Esophagus muscularis mucosa (tissue), 4 donors: Measurements from ENCODE around the gene NHEJ1.

ENCODE experiments used
- EP300 ChIP-seq: sonication (generic); formaldehyde crosslinking; IDR thresholded peaks from one replicate; pipeline ENCODE4 v1.6.1; 2017; ENCODE audit warnings: antibody characterized with exemption
- POLR2A ChIP-seq: fragments of 450-650 bp; IDR thresholded peaks from one replicate; pipeline ENCODE4 v1.6.1; 2017; ENCODE audit warnings: antibody characterized with exemption, moderate library complexity, mild to moderate bottlenecking, low read depth
- POLR2AphosphoS5 ChIP-seq, 2 donors: sonication (generic); formaldehyde crosslinking; IDR thresholded peaks; one replicate each; pipeline ENCODE4 v1.6.1; 2017; ENCODE audit warnings: antibody characterized with exemption in 2 of 2
- TF ChIP-seq, protein P1 (sequence below), 3 experiments: fragments of 200-600 bp in 2 of 3; fragments of 450-650 bp in 1 of 3; sonication (generic) in 2 of 3; IDR thresholded peaks; one replicate each; pipeline ENCODE4 v1.5.1; 2017 to 2019; ENCODE audit warnings: antibody characterized with exemption in 3 of 3, mild to moderate bottlenecking in 2 of 3, moderate library complexity in 1 of 3

DNA sequence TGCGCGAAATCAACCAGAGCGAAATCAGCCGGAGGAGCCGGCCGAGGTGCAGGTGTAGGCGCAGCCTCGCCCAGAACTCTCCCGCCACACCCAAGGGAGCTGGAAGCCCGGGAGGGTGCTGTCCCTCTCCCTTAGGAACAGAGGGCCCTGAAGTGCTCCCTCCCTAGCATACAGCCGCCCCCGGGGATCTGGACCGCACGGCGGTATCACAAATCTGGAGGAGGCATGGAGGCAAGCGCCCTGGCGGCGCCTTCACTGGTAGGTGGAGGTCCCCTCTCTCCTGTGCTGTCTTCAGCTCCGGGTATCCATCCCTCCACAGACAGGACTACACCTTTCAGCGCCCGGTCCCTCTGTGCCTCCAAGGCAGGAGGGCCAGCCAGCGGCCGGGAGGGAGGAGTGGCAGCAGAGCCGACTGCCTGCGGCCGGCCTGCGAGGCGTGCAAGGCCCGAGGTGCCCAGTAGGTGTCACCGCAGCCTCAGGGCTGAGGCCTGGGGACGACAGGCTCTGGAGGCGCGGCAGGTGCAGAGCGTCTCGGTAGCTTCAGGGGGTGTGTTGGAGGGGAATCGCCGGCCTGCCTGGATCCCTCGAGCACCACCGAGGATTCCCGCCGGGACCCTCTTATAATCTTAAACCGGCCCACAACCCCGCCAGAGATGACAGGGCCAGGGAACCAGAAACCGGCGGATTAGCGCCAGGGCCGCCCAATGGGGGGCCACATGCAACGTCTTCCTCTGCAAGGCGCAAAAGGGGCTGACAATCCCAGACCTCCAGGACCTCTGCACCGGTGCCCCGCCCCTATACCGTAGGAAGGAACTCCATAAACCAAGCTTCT is 102.7 kb downstream of the NHEJ1 start:
- TF ChIP-seq POLR2A (no peak), POLR2AphosphoS5 (IDR thresholded peaks at IDR 0.05) (no peak), EP300 (no peak)
- TF ChIP-seq, protein P1, sequence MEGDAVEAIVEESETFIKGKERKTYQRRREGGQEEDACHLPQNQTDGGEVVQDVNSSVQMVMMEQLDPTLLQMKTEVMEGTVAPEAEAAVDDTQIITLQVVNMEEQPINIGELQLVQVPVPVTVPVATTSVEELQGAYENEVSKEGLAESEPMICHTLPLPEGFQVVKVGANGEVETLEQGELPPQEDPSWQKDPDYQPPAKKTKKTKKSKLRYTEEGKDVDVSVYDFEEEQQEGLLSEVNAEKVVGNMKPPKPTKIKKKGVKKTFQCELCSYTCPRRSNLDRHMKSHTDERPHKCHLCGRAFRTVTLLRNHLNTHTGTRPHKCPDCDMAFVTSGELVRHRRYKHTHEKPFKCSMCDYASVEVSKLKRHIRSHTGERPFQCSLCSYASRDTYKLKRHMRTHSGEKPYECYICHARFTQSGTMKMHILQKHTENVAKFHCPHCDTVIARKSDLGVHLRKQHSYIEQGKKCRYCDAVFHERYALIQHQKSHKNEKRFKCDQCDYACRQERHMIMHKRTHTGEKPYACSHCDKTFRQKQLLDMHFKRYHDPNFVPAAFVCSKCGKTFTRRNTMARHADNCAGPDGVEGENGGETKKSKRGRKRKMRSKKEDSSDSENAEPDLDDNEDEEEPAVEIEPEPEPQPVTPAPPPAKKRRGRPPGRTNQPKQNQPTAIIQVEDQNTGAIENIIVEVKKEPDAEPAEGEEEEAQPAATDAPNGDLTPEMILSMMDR (IDR thresholded peaks at IDR 0.05), result peak in 2 of 3 experiments; percentile 90 to 91
